Kidney (tissue), 14 donors: Measurements from ENCODE around the gene LYRM4. TPM values are rescaled to one million over a fixed set of nuclear protein-coding genes. Genes with fewer than 3 reads are reported as not detected.

Experiments
- DNase-seq, 5 donors: peaks; one replicate each; pipeline ENCODE4 v3.0.0-alpha.2; 2013 to 2020
- FAIRE-seq: peaks from 2 replicates; lab custom pipeline; 2012; peaks lifted over from hg19 to GRCh38; lab: Jason Lieb, UNC
- H3K27ac ChIP-seq, 2 donors: one replicate each; pipeline ENCODE4 v1.7.0; 2013; ENCODE audit warnings: low read depth in 2 of 2, low read length in 2 of 2, inconsistent platforms in 1 of 2
- H3K27me3 ChIP-seq: one replicate; pipeline ENCODE4 v1.7.1; 2013; ENCODE audit warnings: low read length, inconsistent platforms; ENCODE audit not compliant: control insufficient read depth, insufficient read depth
- H3K36me3 ChIP-seq, 3 donors: one replicate each; pipeline versions ENCODE4 v1.7.0 to v1.7.1; 2013; ENCODE audit warnings: low read length in 3 of 3, control low read depth in 1 of 3, inconsistent platforms in 1 of 3; ENCODE audit not compliant: insufficient read depth in 3 of 3, control insufficient read depth in 2 of 3
- H3K4me1 ChIP-seq, 3 donors: one replicate each; pipeline versions ENCODE4 v1.7.0 to v1.7.1; 2013; ENCODE audit warnings: low read length in 3 of 3, inconsistent platforms in 1 of 3, low read depth in 1 of 3; ENCODE audit not compliant: control insufficient read depth in 2 of 3, insufficient read depth in 2 of 3
- H3K4me3 ChIP-seq, 3 donors: one replicate each; pipeline versions ENCODE4 v1.7.0 to v1.8.1; 2013; ENCODE audit warnings: low read length in 3 of 3, control low read depth in 1 of 3, inconsistent platforms in 1 of 3
- H3K9ac ChIP-seq, 3 donors: one replicate each; pipeline versions ENCODE4 v1.7.0 to v1.7.1; 2013; ENCODE audit warnings: low read length in 3 of 3, control low read depth in 1 of 3, inconsistent platforms in 1 of 3
- H3K9me3 ChIP-seq, 3 donors: one replicate each; pipeline versions ENCODE4 v1.7.0 to v1.7.1; 2013; ENCODE audit warnings: low read length in 3 of 3, control low read depth in 1 of 3, inconsistent platforms in 1 of 3; ENCODE audit not compliant: control insufficient read depth in 2 of 3, insufficient read depth in 1 of 3
- intact Hi-C: fragments of 100-400 bp; cut with DNase I; formaldehyde crosslinking; loops from one replicate; pipeline ENCODE4 v1.11.1; 2022
- polyA plus RNA-seq: library from polyadenylated mRNA; stranded (reverse); fragments of 350-450 nt; fragmentation: Illumina TruSeq; extraction: RNeasy Lipid Tissue Mini Kit (QIAGEN cat#74804); gene quantifications from one replicate; pipeline ENCODE4 v1.2.3, GENCODE V29; 2014; ENCODE audit warnings: low read depth, low replicate concordance; ENCODE audit not compliant: insufficient read depth
- total RNA-seq: library from RNA; stranded (reverse); fragmentation: NEBNext Ultra II Directional; extraction: Animal tissue kit (Norgen Biotek cat#: 25700); gene quantifications from one replicate; pipeline ENCODE4 v1.2.1, GENCODE V29; 2021
- TF ChIP-seq, protein P1 (sequence below): IDR thresholded peaks from 3 replicates; pipeline ENCODE4 v1.5.1; 2012; ENCODE audit warnings: mild to moderate bottlenecking, moderate library complexity, borderline replicate concordance; ENCODE audit not compliant: insufficient read depth; ENCODE audit errors: extremely low read depth
- donor health status: control.
- donor health status: control.
- donor health status: control.
- donor health status: control.
- donor health status: control.
- donor health status: DM: yes; HTN: yes; CAD: no.
- donor health status: Normal renal cell carcinoma (clear cell type).

LYRM4 gene
- total and polyA plus RNA-seq, 2 donors from 2014 or later: 21.3 to 31.8 TPM

DNA sequence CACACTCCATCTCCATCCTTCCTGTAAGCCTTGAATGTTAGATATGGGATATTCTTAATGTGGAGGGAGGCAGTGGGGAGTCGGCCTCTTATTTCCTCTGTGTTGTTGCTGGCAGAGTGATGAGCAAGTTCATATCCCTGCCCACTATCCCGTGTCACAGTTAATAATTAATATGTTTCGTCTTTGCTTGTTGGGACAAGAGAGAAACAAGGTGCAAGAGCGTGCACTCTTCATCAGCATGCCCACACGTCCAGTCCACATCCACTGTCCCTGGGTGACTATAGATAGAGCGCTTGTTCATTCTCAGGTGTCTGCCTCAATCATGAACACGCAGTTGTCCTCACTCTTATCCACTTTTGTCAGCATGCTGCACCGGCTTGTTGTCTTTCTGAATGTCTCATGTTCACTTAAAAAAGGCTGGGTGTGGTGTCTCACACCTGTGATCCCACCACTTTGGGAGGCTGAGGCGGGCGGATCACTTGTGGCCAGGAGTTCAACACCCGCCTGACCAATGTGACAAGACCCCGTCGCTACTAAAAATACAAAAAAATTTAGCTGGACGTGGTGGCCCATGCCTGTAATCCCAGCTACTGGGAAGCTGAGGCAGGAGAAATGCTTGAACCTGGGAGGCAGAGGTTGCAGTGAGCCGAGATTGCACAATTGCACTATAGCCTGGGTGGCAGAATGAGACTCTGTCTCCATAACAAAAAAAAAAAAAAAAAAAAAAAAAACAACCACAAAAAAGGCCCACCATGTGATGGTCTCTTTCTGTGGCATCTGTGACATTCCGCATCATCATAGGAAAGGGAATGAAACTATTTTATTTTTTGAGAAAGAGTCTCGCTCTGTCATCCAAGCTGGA, 141.4 kb downstream of the LYRM4 start:
- no peaks in the 10 kb centered on the region for H3K9me3 ChIP-seq
- FAIRE-seq (no peak), DNase-seq (no peak)
- no peaks in the 10 kb centered on the region for H3K4me1 ChIP-seq
- TF ChIP-seq, protein P1, sequence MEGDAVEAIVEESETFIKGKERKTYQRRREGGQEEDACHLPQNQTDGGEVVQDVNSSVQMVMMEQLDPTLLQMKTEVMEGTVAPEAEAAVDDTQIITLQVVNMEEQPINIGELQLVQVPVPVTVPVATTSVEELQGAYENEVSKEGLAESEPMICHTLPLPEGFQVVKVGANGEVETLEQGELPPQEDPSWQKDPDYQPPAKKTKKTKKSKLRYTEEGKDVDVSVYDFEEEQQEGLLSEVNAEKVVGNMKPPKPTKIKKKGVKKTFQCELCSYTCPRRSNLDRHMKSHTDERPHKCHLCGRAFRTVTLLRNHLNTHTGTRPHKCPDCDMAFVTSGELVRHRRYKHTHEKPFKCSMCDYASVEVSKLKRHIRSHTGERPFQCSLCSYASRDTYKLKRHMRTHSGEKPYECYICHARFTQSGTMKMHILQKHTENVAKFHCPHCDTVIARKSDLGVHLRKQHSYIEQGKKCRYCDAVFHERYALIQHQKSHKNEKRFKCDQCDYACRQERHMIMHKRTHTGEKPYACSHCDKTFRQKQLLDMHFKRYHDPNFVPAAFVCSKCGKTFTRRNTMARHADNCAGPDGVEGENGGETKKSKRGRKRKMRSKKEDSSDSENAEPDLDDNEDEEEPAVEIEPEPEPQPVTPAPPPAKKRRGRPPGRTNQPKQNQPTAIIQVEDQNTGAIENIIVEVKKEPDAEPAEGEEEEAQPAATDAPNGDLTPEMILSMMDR: no peak
- H3K4me3 ChIP-seq: no peak overlapping the region
- no peaks in the 10 kb centered on the region for H3K36me3 ChIP-seq
- intact Hi-C loops: no loop called here
- H3K27ac ChIP-seq: no peak overlapping the region
- no peak overlapping the region for H3K9ac ChIP-seq
- no peaks in the 10 kb centered on the region for H3K27me3 ChIP-seq

DNA sequence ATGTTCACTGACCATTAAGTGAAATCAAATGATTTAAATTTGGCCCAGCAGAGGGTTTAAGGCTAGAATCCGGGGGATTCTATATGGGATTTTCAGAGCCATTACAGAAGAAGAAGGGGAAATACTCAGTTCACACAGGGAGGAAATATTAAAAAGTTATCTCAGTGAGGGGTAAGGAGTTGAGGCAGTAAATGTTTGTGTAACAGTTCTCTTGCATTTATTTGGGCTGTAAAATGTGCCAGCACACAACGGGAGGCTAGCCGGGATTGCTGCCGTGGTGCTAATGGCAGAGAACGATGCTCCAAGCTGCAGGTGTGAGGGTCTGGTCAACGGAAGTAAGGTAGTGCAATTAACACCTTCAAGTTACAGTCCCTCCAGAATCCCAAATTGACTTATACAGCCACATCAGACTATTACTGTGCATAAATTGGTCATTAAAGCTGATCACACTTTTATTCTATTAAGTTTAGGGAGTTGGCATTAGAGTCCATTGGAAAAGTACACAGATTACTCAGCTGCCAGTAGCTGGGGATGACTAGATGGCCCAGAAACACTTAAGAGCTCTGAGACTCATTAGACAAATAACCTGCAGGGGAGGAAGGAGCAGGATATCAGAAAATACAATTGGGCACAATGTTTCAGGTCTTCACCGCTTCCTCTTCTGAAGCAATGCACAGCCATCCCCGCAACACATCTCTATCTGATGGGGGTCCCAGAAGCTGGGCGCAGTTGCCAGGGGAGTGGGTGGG, 144.3 kb downstream of the LYRM4 start:
- H3K9me3 ChIP-seq: no peaks in the 10 kb centered on the region
- TF ChIP-seq, protein P1: no peak
- no peak overlapping the region for H3K4me3 ChIP-seq
- H3K27ac ChIP-seq: no peak overlapping the region
- no peak for DNase-seq
- no peak overlapping the region for H3K9ac ChIP-seq
- H3K36me3 ChIP-seq: no peaks in the 10 kb centered on the region
- FAIRE-seq: no peak
- no peaks in the 10 kb centered on the region for H3K4me1 ChIP-seq
- intact Hi-C loops: no loop called here
- H3K27me3 ChIP-seq: no peaks in the 10 kb centered on the region

DNA sequence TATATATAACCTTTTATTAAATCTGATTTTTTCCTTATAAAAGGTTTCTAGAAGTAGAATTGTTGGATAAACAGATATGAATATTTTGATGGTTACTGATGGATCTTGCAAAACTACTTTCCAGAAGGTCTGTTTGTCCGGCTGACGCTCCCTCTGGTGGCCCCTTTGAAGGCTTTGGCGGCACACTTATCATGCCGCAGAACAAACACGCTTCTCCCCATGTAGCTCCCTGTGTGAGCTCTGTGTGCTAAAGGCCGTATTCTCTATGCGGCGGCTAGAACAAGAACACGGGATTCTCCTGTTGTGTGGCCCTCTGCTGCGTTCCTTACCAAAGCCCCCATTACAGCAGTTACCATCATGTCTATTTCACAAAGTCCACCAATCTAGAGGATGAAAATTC, 145.6 kb downstream of the LYRM4 start:
- no peaks in the 10 kb centered on the region for H3K27me3 ChIP-seq
- H3K9ac ChIP-seq: no peak overlapping the region
- TF ChIP-seq, protein P1: no peak
- no peak overlapping the region for H3K27ac ChIP-seq
- intact Hi-C loops: no loop called here
- no peaks in the 10 kb centered on the region for H3K4me1 ChIP-seq
- DNase-seq (no peak), FAIRE-seq (no peak)
- H3K9me3 ChIP-seq: no peaks in the 10 kb centered on the region
- peaks cover 0 to 8% (median 0%) of the 10 kb centered on the region in 3 donors for H3K36me3 ChIP-seq
- no peak overlapping the region for H3K4me3 ChIP-seq
